KBM-7 (cell line): ENCODE measurements around the gene MECP2.

Source experiments
- DNase-seq: peaks from one replicate; pipeline ENCODE4 v3.0.0-alpha.2; 2015
- in situ Hi-C: fragments of 300-500 bp; cut with MboI; formaldehyde crosslinking; loops from 2 replicates; pipeline ENCODE4 v1.14.3; 2020; ENCODE audit warnings: low sequenced_read_pairs, low pct_unique_long_range_greater_than_20kb, mixed read lengths

Gene MECP2

GRCh38 chrX:154117566-154117965 is 20.0 kb upstream of the MECP2 start:
- in situ Hi-C loops, result no loop called here
- no peak for DNase-seq

GRCh38 chrX:154116426-154117211 is 19.1 kb upstream of the MECP2 start:
- no peak for DNase-seq
- in situ Hi-C loops, result no loop called here

GRCh38 chrX:154115750-154116149 is 18.2 kb upstream of the MECP2 start:
- in situ Hi-C loops, result no loop called here
- no peak for DNase-seq

GRCh38 chrX:154115071-154115470 is 17.6 kb upstream of the MECP2 start:
- in situ Hi-C loops, result no loop called here
- no peak for DNase-seq

- in situ Hi-C loops, result no loop called here
- no peak for DNase-seq
Observed at GRCh38 chrX:154114652-154115051, 17.1 kb upstream of the MECP2 start.

- in situ Hi-C loops, result no loop called here
- no peak for DNase-seq
Observed at GRCh38 chrX:154113729-154114128, 16.2 kb upstream of the MECP2 start.

- no peak for DNase-seq
- in situ Hi-C loops, result no loop called here
Observed at GRCh38 chrX:154098551-154098950, 1.0 kb upstream of the MECP2 start.

- in situ Hi-C loops, result no loop called here
- DNase-seq, result peak; percentile 63
Observed at GRCh38 chrX:154097003-154097588, 421 bp downstream of the MECP2 start.

GRCh38 chrX:154096140-154097002 is 1.1 kb downstream of the MECP2 start:
- in situ Hi-C loops, result no loop called here
- peak; percentile 31 for DNase-seq

GRCh38 chrX:154094833-154095232 is 2.7 kb downstream of the MECP2 start:
- peak; percentile 28 for DNase-seq
- in situ Hi-C loops, result no loop called here

- no peak for DNase-seq
- in situ Hi-C loops, result no loop called here
Observed at GRCh38 chrX:154093965-154094364, 3.6 kb downstream of the MECP2 start.

- in situ Hi-C loops, result no loop called here
- no peak for DNase-seq
Observed at GRCh38 chrX:154092371-154092770, 5.1 kb downstream of the MECP2 start.

GRCh38 chrX:154091678-154092077 is 5.8 kb downstream of the MECP2 start:
- in situ Hi-C loops, result no loop called here
- DNase-seq, result no peak

GRCh38 chrX:154090731-154091130 is 6.8 kb downstream of the MECP2 start:
- no peak for DNase-seq
- in situ Hi-C loops, result no loop called here

GRCh38 chrX:154084449-154085300 is 12.8 kb downstream of the MECP2 start:
- no peak for DNase-seq
- in situ Hi-C loops, result no loop called here

GRCh38 chrX:154083126-154083517 is 14.4 kb downstream of the MECP2 start:
- in situ Hi-C loops, result no loop called here
- no peak for DNase-seq

GRCh38 chrX:154082396-154083125 is 15.0 kb downstream of the MECP2 start:
- no peak for DNase-seq
- in situ Hi-C loops, result no loop called here

- DNase-seq, result no peak
- in situ Hi-C loops, result no loop called here
Observed at GRCh38 chrX:154077101-154077500, 20.4 kb downstream of the MECP2 start.

GRCh38 chrX:154074199-154074598 is 23.3 kb downstream of the MECP2 start:
- DNase-seq, result no peak
- in situ Hi-C loops, result no loop called here
